HG03575 (cell line): ENCODE data around the gene MARCHF6.
"Not testable (repeated sequence)": the region's sequence is repeated elsewhere in the genome, so short reads cannot be mapped to it uniquely, and the experiment has no call there.

ENCODE experiments used
- ATAC-seq: cut with Tn5 transposase; IDR thresholded peaks from one replicate; pipeline ENCODE4 v1.9.1; 2021; ENCODE audit not compliant: unreplicated experiment, insufficient number of reproducible peaks, low FRiP score; ENCODE audit errors: extremely low read depth

Gene MARCHF6

GRCh38 chr5:10372726-10373709, 19.5 kb downstream of the MARCHF6 start:
- ATAC-seq = no peak

GRCh38 chr5:10374046-10375022, 20.8 kb downstream of the MARCHF6 start:
- no peak for ATAC-seq

- ATAC-seq = not testable (repeated sequence)
Measured at GRCh38 chr5:10375146-10375545, 21.7 kb downstream of the MARCHF6 start.

- no peak for ATAC-seq
Measured at GRCh38 chr5:10376544-10376943, 23.0 kb downstream of the MARCHF6 start.

- no peak for ATAC-seq
Measured at GRCh38 chr5:10377081-10377480, 23.6 kb downstream of the MARCHF6 start.

GRCh38 chr5:10381803-10382202, 28.3 kb downstream of the MARCHF6 start:
- no peak for ATAC-seq

- ATAC-seq = no peak
Measured at GRCh38 chr5:10384483-10384882, 31.0 kb downstream of the MARCHF6 start.

- ATAC-seq = no peak
Measured at GRCh38 chr5:10387690-10388089, 34.2 kb downstream of the MARCHF6 start.

- ATAC-seq = no peak
Measured at GRCh38 chr5:10391130-10391529, 37.6 kb downstream of the MARCHF6 start.

GRCh38 chr5:10392567-10393328, 39.3 kb downstream of the MARCHF6 start:
- ATAC-seq = not testable (repeated sequence)

GRCh38 chr5:10393491-10393890, 40.0 kb downstream of the MARCHF6 start:
- ATAC-seq = no peak

- no peak for ATAC-seq
Measured at GRCh38 chr5:10396552-10396951, 43.1 kb downstream of the MARCHF6 start.

- ATAC-seq = no peak
Measured at GRCh38 chr5:10399839-10400238, 46.3 kb downstream of the MARCHF6 start.

GRCh38 chr5:10400411-10400810, 46.9 kb downstream of the MARCHF6 start:
- ATAC-seq = no peak

- no peak for ATAC-seq
Measured at GRCh38 chr5:10400831-10401230, 47.3 kb downstream of the MARCHF6 start.

- no peak for ATAC-seq
Measured at GRCh38 chr5:10401498-10401897, 48.0 kb downstream of the MARCHF6 start.
